Fibroblast of upper back skin (primary cell): ENCODE results near the gene CPE.
A peak's percentile ranks its signal among the peaks of the same experiment; 100 is the strongest.

Experiments used
- DNase-seq: peaks from one replicate; pipeline ENCODE4 v3.0.0-alpha.2; 2013

Gene CPE

GRCh38 chr4:165516281-165516833 lies 137.5 kb downstream of the CPE start:
- DNase-seq: no peak

GRCh38 chr4:165517216-165517615 lies 138.4 kb downstream of the CPE start:
- no peak for DNase-seq

- DNase-seq: no peak
These were observed 139.3 kb downstream of the CPE start for GRCh38 chr4:165518024-165518616.

- no peak for DNase-seq
These were observed 139.9 kb downstream of the CPE start for GRCh38 chr4:165518686-165519085.

GRCh38 chr4:165519591-165519990 lies 140.8 kb downstream of the CPE start:
- DNase-seq: no peak

GRCh38 chr4:165520086-165520485 lies 141.3 kb downstream of the CPE start:
- no peak for DNase-seq

- no peak for DNase-seq
These were observed 143.2 kb downstream of the CPE start for GRCh38 chr4:165522050-165522449.

GRCh38 chr4:165524532-165525190 lies 145.9 kb downstream of the CPE start:
- DNase-seq: no peak

- DNase-seq: no peak
These were observed 154.2 kb downstream of the CPE start for GRCh38 chr4:165532976-165533375.

GRCh38 chr4:165537028-165537648 lies 158.3 kb downstream of the CPE start:
- DNase-seq: peak; percentile 53

- no peak for DNase-seq
These were observed 161.0 kb downstream of the CPE start for GRCh38 chr4:165539801-165540200.

- no peak for DNase-seq
These were observed 161.5 kb downstream of the CPE start for GRCh38 chr4:165540206-165540830.

- no peak for DNase-seq
These were observed 163.1 kb downstream of the CPE start for GRCh38 chr4:165541851-165542459.

- no peak for DNase-seq
These were observed 163.7 kb downstream of the CPE start for GRCh38 chr4:165542476-165542875.
